ENCODE data around the gene FEZ2.

FEZ2 gene

GRCh38 chr2:36586672-36587071, 11.3 kb downstream of the FEZ2 start:
- DNase-seq: no peak

GRCh38 chr2:36584148-36584794, 13.7 kb downstream of the FEZ2 start:
- no peak for DNase-seq

GRCh38 chr2:36582951-36583350, 15.0 kb downstream of the FEZ2 start:
- DNase-seq: no peak

GRCh38 chr2:36582538-36582937, 15.4 kb downstream of the FEZ2 start:
- DNase-seq: no peak

- no peak for DNase-seq
These were observed 18.7 kb downstream of the FEZ2 start for GRCh38 chr2:36579297-36579664.

GRCh38 chr2:36578343-36579296, 19.3 kb downstream of the FEZ2 start:
- no peak for DNase-seq

GRCh38 chr2:36577884-36578283, 20.1 kb downstream of the FEZ2 start:
- no peak for DNase-seq

- DNase-seq: no peak
These were observed 23.4 kb downstream of the FEZ2 start for GRCh38 chr2:36574560-36574959.

GRCh38 chr2:36573165-36573564, 24.8 kb downstream of the FEZ2 start:
- no peak for DNase-seq

GRCh38 chr2:36572719-36573059, 25.3 kb downstream of the FEZ2 start:
- no peak for DNase-seq

GRCh38 chr2:36572054-36572718, 25.8 kb downstream of the FEZ2 start:
- DNase-seq: no peak

GRCh38 chr2:36570416-36570815, 27.6 kb downstream of the FEZ2 start:
- no peak for DNase-seq

GRCh38 chr2:36569267-36569856, 28.6 kb downstream of the FEZ2 start:
- no peak for DNase-seq

- DNase-seq: no peak
These were observed 29.3 kb downstream of the FEZ2 start for GRCh38 chr2:36568516-36569246.

GRCh38 chr2:36567711-36568408, 30.1 kb downstream of the FEZ2 start:
- DNase-seq: no peak

GRCh38 chr2:36566887-36567286, 31.1 kb downstream of the FEZ2 start:
- DNase-seq: no peak

GRCh38 chr2:36565712-36566111, 32.3 kb downstream of the FEZ2 start:
- no peak for DNase-seq

GRCh38 chr2:36564377-36564930, 33.5 kb downstream of the FEZ2 start:
- no peak for DNase-seq

GRCh38 chr2:36562973-36563532, 34.9 kb downstream of the FEZ2 start:
- DNase-seq: no peak

GRCh38 chr2:36562240-36562639, 35.7 kb downstream of the FEZ2 start:
- DNase-seq: no peak

GRCh38 chr2:36561237-36561944, 36.6 kb downstream of the FEZ2 start:
- DNase-seq: no peak
